Astrocyte of the spinal cord (primary cell): Measurements from ENCODE around the gene ENO2.

Source experiments
- DNase-seq: peaks from one replicate; pipeline ENCODE4 v3.0.0; 2011; ENCODE audit warnings: low read depth, low spot score
- H3K4me3 ChIP-seq: 2 replicates; pipeline ENCODE4 v1.5.1; 2011; ENCODE audit warnings: low read depth, mild to moderate bottlenecking, low read length, moderate library complexity
- CTCF ChIP-seq: IDR thresholded peaks from 2 replicates; pipeline ENCODE4 v1.5.1; 2012; ENCODE audit warnings: low read depth, mild to moderate bottlenecking, low read length, inconsistent platforms
- in situ Hi-C: cut with HindIII; loops from 2 replicates; pipeline ENCODE4 v1.10.0; 2017; ENCODE audit warnings: low sequenced_read_pairs

ENO2 gene

DNA sequence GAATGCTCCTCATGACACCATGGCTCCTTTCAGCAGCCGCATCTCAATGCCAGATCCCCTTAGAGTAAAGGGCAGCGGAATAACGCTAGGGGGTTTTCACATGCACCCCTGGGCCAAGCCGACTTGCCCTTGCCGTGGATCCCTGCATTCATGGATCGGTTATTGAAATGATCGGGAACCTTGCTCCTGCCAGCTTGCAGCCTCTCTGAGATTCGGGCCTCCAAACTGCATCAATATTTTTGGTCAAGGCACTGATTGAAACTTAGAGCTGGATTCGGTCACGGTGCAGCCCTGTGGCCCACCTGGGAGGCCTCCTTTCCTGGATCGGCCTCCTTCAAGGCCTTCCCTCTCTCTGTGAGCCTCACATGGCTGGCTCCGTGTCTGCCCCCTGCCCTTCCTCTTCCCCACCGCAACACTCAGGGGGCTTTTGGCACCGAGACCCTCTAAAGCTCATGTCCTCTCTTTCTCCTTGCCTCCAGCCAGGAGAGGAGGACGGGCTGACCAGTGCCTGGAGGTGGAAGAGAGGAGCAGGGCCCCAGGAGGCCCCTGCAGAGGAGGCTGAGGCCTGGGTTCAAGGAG lies 38.6 kb downstream of the ENO2 start:
- H3K4me3 ChIP-seq: no peak overlapping the region
- no peak for DNase-seq
- in situ Hi-C loops: no loop called here
- TF ChIP-seq CTCF: no peak

DNA sequence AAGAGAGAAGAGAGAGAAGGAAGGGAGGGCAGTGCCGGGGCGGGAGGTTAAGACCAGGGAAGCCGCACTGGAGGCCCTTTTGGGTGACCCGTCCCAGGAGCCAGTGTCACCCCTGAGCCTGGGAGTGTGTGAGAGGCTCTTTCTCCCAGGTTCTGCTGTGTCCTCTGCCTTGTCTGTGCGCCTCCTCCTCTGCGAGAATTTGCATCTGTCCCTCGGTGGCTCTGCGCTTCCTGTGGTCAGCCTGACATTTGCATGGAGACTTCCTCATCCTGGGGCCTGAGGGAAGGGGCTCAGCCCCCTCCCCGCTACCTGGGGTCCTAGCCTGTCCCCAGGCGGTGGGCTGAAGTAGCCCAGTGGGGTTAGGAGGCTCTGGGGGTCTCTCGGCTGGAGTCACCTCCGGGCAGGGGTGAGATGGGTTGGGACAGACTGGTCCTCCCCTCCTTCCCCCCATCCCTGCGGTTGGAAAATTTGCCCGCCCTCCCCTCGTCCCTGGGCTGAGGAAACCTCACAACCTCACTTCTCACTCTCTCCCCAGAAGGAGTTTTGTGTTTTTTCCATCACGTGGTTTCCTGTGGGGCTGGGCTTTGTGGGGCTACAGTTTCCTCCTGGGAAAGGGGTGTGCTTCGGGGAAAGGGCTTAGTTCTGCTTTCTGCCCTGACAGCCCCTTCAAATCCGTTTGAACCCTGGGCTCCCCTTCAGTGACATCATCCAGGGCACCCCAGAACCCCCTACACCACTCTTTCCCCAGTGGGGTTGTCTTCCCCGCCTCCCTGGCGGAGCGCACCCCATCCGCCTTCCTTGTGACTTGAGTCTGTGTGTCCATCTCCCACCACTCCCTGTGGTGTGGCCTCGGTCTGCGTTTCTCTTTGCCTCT lies 39.3 kb downstream of the ENO2 start:
- no peak overlapping the region for H3K4me3 ChIP-seq
- in situ Hi-C loops: no loop called here
- TF ChIP-seq CTCF: no peak
- no peak for DNase-seq

DNA sequence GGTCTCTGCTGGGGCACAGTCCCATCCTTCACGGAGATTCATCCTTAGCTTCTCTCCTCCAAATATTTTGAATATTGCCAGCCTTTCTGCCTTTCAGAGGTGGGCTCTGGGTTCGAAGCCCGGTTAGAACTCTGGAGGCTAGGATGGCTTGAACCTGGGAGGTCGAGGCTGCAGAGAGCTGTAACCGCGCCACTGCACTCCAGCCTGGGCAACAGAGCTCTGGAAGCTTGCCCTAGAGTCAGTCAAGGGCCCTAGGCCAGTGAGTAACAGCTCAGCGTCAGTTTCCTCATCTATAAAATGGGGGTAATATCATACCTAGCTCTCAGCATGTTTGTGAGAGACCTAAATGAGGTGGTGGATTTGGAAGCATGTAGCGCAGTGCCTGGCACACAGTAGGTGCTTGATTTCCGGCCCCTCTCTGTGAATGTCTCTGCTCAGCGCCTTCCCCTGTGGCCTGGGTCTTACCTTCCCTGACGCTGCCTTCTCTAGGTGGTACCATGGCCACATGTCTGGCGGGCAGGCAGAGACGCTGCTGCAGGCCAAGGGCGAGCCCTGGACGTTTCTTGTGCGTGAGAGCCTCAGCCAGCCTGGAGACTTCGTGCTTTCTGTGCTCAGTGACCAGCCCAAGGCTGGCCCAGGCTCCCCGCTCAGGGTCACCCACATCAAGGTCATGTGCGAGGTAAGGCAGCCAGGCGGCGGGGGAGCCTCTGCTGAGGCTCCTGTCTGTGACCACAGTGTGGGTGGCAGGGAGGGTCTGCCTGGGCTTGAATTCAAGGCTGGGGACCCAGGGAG lies 40.1 kb downstream of the ENO2 start:
- H3K4me3 ChIP-seq: no peak overlapping the region
- no peak for DNase-seq
- in situ Hi-C loops: no loop called here
- TF ChIP-seq CTCF: no peak

GRCh38 chr12:6955108-6956020 lies 41.0 kb downstream of the ENO2 start:
- DNase-seq: no peak
- in situ Hi-C loops: no loop called here
- H3K4me3 ChIP-seq: no peak overlapping the region
- no peak for TF ChIP-seq CTCF

DNA sequence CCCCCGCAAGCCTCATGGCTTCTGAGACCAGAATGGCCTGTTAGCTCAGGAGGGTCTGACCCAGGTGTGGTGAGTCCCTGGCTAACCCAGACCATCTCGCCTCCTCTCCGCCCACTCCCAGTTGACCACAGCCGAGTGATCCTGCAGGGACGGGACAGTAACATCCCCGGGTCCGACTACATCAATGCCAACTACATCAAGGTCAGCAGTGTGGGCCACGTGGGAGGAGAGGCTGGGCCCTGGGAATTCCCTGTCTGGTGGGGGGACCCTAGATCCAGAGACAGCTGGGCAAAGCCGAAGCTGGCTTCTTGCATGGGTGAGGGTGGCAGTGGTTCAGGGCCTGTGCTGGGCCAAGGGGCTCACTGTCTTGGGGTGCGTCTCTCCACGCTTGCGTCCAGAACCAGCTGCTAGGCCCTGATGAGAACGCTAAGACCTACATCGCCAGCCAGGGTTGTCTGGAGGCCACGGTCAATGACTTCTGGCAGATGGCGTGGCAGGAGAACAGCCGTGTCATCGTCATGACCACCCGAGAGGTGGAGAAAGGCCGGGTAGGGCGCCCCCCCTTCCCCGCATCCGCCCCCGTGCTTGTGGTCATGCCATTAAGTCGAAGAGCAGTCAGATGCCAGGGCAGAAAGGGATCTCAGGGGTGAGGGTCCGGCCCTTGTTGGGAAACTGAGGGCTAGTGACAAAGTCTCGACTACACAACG lies 41.8 kb downstream of the ENO2 start:
- in situ Hi-C loops: no loop called here
- no peak overlapping the region for H3K4me3 ChIP-seq
- no peak for DNase-seq
- TF ChIP-seq CTCF: no peak
